HG02852 (cell line): Measurements from ENCODE around the gene ELP5.

ENCODE experiments used
- ATAC-seq: cut with Tn5 transposase; IDR thresholded peaks from one replicate; pipeline ENCODE4 v1.9.1; 2021; ENCODE audit warnings: mild to moderate bottlenecking, moderate library complexity; ENCODE audit not compliant: unreplicated experiment

The ELP5 gene, protein sequence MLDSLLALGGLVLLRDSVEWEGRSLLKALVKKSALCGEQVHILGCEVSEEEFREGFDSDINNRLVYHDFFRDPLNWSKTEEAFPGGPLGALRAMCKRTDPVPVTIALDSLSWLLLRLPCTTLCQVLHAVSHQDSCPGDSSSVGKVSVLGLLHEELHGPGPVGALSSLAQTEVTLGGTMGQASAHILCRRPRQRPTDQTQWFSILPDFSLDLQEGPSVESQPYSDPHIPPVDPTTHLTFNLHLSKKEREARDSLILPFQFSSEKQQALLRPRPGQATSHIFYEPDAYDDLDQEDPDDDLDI

DNA sequence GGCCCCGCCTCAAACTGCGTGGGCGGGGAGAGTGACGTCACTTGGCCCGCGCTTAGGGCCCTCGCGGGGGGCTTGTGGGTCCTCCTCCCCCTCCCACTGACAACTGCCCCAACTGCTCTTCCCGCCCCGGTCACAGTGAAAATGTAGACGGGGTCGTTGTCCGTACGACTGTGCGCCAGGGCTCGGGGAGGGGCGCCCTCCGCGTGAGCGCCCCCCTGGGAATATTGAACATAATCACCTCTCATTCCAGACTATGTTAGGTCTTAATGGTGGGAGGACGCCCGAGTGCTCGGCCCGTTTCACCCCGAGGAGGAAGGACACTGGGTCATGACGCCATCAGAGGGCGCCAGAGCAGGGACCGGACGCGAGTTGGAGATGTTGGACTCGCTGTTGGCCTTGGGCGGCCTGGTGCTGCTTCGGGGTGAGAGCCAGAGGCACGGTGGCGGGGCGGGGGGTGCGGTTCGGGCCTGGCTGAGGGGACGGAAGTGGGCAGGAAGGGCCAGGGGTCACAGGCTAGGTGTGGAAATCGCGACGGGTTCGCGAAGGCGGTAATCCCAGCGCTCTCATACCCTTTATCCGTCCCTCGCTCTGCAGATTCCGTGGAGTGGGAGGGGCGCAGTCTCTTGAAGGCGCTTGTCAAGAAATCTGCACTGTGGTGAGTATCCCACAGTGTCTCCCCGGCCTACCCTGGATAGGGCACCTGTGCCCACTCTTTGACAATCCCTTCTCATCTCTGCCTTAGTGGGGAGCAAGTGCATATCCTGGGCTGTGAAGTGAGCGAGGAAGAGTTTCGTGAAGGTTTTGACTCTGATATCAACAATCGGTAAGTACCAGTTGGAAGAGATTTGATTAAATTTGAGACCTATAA is at the start of gene ELP5:
TSS of gene ELP5 (plus strand) at position 40 of the 868 bp plus-strand sequence. CDS start at position 376, 336 bp downstream.
- ATAC-seq = peak; percentile 58

DNA sequence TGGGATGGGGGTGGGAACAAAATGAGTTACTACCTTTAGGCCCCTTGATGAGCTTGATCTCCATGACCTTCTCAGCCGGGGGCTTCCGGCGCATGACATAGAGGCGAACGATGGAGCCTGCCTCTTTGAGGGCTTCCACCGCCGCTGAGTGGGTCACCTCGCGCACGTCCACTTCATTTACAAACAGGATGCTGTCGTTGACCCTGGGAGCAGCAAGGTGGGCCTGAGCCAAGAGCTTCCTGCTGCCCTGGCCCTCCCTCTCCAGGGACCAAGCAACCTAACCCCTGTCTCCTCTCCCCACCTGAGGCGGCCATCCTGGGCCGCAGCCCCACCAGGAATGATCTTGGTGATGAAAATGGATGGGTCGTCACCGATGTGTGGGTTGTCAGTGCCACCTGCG is 48.6 kb upstream of the ELP5 start:
- ATAC-seq = no peak

DNA sequence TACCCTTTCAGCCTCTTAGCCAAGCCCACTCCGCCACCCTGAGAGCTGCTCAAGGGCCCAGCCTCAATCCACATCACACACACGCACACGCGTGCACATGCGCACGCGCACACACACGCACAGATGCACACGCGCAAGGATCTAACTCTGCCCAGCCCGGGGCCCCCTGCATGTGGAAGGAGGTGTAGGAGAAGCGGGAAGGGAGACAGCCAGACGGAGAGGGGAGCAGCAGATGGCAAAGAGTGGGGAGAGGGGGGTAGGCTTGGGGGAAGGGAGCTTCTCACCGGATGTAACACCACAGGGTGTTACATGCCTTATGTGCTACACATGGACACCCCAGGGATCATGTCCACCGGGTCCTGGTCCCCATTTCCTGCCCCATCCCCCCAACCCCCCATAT is 47.7 kb upstream of the ELP5 start:
- ATAC-seq = no peak

DNA sequence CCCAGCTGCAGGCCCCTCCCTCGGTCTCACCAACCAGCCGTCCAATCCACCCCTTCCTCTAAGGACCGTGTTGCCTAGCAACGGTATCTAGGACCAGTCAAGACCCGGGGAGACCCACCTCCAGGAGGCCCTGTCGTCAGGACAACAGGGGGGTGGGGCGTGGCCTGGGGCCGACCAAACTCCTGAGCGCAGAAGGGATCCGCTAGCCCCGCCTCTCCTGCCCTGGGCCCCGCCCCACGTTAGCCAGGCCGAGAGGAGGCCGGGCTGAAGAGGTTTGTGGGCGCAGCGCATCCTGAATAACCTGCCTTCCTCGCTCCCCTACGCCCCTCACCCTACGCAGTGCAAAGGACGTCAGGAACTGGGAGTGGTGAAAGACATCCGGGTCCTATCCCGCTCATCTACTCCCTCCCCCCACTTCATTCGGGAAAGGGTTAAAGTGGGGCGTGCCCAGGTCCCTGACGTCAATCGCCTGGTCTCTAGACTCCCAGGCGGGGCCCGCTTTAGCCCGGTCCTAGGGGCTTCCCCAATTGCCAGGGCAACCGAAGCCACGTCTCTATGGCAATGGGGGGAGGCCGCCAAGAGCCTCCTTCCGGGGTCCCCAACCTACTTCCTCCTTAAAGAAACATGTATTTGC is 47.1 kb upstream of the ELP5 start:
- ATAC-seq = peak; percentile 76

DNA sequence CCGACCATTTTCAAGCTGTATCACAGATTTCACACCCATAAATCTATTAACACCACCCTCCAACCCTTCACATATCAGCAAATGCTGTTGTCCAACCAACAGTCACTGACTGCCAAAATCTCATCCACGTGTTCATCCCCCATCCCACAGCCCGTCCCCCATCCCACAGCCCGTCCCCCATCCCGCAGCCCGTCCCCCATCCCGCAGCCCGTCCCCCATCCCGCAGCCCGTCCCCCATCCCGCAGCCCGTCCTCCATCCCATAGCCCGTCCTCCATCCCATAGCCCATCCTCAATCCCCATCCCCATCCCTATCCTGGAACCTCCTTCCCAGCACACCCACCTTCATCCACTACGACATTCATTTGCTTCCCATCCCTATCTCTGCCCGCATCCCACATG is 46.5 kb upstream of the ELP5 start:
- no peak for ATAC-seq

DNA sequence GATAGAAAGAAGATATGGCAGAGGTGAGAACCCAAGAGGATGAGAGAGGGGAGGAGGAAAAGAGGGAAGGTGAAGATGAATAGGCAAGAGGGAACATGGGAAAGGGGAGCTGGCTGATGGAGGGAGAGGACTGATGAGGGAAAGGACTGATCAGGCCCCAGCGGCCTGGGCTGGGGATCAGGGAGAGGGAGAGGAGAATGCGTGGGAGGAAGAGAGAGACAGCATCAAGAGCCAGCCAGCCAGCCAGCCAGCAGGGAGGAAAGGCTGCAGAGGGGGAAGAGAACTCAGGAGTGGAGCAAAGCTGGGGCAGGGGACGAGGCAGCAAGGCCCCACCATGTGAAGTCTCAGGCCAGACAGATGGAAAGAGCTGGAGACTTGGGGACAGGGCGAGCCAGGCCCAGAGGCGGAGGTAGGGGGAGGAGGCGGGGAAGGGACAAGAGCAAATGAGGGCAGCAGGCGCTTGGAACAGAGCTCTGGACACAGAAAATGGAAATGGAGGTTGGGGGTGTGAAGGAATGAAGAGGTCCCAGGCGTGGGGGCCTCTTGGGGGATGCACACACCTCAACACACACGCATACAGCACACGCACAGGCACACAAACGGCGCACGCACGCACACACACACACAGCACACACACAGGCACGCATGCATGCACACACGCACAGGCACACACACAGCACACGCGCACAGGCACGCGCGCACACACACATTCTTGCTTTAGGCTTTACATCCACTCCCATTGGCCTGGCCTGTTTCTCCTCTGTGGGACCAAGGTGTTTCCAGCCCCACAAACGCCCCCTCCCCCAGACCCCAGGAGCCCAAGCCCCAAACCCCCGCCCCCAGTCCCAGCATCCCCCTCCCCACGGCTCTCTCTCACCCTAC is 44.7 kb upstream of the ELP5 start:
- ATAC-seq = no peak

DNA sequence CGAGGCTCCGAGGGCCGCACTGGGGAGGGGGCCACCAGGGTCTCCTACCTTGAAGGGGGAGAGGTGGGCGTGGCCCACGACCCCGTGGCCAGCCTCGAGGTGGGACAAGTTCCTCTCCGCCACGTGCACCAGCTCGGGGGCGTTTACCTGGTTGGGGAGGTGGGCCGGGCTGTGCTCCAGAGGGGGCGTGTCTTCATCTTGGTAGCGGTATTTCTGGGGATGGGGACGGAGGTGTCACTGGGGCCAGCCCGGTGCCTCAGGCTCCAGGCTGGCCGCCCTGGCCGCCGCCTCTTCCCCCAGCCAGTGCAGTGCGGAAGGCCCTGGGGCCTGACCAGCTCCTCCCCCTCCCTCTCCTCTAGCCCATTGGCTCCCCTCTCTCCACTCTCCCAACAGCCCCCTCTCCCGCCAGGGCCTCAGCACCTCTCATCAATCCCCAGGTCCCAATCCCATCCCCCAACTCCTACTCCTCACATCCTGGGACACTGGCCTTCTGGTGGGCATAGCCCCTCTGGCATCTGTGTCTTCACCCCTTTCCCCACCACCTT is 43.9 kb upstream of the ELP5 start:
- ATAC-seq = no peak

DNA sequence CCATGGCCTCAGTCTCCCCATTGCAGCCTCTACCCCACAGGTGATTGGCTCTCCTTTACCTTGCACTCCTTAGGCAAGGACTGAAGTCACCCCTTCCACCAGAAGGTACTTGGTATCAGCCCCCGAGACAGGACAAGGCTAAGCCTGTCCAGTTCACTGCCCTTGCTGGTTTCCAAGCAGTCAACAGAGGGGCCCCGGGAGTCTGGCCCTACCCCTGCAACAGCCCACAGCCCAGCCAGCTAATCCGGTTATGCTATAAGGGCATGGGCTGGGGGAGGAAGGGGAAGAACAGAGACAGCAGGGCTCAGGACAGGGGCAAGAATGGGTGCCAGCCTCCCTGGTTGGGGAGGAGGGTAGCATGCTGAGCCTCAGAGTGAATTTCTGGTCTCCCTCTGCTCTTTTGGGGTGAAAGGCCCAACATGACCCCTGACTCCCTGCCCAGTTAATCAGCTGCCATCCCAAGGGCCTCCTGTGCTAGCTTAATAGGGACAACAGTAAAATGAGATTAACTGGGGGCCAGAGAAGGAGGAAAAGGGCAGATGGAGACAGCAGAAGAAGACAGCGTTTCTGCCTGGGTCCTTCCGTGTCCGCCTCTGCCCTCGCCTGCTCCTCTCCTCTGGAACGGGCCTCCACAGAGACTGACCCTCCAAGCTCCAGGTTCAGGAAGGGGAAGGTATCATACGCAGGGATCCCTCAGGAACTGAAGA is 43.1 kb upstream of the ELP5 start:
- no peak for ATAC-seq

DNA sequence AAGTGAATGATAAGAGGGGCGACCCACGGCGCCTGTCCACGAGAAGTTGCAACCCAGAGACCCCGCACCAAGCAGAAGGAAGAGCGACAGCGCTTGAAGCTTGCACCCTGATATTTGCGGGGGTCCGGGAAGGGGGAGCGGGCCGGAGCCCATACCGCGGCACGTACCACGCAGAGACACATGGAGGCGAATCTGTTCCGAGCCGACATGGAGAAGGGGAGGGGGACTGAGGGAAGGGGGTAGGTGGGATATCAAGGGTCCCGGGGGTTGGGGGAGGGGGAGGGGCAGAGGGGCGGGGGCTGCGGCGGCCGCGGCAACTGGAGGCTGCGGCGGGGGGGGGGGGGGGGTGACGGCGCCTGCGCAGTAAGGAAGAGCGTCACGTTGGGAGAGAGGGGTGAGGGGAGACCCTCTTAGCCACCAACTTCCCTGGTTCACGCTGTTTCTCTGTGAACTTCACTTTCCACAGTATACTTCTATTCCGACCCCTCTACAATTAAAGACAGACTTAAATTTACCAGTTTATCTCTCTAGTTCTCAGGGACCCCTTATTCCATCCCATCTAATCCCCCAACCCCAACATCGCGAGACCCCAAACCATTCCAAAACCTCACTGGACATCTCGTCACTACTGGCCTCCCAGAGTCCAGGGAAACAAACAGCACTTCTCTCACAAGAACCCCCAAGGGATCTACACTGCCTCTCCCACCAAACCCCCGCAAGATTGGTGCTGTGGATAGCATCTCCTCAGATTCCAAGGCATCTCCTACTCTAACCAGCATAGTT is 40.3 kb upstream of the ELP5 start:
- no peak for ATAC-seq

DNA sequence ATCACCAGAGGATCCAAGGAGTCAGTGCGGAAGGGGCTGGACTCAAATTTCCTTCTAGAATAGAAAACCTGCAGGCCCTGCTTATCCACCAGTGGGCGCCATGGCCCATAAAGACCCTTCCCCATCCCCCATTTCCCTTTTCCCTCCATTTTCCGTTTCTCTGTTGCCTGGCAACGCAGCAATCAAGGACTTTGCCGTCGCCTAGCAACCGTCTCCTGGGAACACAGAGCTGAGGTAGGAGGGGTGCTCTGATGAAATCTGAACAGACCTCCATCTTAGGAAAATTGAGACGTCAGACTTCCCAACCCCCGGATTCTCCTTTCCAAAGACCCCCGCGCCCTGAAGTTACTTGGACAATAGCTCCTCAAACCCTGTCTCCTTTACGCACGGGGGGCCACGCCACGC is 38.1 kb upstream of the ELP5 start:
- ATAC-seq = no peak

DNA sequence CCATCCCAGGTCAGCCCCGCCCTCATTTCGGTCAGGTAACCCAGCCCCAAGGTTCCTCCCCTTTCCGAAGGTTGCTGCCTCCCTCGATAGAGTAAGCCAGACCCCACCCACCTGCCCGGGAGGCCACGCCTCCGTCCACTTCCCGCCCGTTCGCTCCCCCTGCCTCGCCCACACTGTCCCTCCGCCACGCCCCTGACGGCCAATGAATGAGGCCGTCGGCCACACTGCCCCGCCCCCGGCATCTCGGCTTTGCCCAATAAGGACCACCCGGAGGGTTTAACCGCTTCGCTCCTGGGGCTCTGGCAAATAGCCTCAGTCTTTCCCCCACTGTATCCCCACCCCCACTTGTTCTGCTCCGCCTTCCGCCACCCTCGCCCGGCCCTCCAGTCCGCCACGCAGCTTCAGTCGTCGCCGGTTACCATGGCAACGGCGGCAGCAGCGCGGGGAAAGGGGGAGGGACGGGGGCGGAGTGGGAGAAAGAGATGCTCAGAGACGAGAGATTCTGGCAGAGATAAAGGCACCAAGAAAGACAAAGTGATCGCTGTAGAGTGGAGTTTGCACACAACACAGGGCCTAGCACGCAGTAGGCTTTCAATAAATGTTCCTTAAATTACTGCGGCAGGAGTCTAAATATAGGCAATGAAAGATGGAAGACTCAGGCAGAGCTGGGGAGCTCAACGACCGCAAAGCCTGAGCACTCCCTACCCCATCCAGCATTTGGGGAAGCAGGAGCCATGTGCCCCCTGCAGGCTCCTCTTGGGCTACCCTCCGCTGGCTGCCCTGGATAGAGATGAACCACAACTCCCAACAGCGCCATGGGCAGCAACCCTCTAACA is 37.5 kb upstream of the ELP5 start:
- ATAC-seq = peak; percentile 73

DNA sequence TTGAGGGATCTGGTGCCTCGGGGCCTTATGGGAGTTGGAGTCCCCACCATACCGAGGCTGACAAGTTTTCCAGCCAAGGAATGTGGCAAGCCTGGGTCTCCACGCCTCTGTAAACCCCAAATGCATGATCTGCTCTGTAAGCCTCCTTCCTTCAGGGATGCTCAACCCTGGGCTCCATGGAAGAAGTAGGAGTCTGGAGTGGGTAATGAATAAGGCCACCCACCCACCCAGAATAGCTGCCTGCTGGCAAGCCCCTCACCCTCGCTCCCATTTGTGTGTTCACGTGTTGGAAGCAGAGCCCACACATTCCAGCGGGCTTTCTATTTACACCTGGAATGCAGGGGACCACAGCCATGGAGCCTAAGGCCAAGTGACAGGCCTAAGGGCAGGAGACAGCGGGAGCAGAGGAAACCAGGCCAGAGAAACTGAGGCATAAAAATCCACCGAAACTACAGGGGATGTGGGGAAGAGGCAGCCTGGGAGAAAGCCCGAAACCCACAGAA is 36.8 kb upstream of the ELP5 start:
- ATAC-seq = no peak

DNA sequence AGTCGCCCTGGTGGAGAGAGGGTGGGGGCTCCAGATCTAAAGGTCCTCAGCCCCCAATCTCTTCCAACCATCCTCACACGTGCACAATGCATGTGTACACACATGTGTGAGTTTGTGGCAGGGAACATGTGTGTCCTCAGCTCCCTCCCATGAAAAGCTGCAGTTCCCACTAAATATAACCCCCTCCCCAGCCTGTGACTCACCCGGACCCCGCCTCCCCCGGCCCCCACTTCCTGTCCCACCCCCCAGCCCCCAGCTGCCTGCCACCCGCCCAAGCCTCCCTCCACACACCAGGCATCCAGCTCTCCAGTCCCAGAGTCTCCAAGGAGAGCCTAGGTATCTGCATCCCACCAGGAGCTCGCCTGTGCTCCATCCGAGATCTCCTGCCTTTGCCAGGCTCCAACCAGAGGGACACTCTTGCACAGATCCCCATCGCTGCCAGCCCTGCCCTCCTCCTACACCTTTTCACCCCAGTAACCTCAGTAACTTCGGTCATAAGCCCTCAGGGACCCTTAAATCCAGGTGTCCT is 36.3 kb upstream of the ELP5 start:
- no peak for ATAC-seq

DNA sequence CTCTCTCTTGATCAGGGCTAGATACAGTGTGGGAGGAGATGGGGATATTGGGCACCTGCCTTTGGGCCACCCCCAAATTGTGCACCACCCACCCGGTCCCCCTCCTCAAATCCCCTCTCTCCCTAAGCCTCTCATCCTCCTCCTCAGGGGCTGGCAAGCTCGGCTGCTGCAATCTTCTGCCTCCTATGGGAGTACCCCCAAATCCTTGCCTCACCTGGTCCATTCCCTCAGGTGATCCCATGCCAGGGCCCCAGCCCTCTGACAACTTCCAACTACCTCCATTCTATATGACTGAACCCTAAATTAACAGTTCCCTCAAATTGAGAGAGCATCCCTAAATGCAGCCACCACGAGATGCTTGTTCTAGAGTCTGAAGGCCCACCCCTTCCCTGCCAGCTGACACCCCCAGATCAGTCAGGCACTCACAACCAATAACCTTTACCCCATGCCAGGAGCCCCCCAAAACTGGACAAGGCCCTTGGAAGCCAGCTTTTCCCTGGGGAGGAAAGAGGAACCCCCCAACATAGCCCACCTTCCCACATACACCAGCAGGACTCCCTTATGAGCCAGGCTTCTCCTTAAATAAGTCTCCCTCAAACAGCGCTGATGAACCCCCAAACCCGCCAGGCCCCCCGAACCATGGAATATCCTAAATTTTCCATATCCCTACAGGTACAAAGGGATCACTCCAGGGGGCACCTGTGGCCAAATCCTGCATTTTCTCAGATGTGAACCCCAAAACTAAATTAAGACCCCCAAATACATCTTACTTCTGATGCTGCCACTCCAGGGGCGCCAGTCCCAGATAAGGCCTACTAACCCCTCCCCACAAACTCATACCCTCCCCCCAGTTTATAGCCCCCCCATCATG is 35.5 kb upstream of the ELP5 start:
- ATAC-seq = no peak

DNA sequence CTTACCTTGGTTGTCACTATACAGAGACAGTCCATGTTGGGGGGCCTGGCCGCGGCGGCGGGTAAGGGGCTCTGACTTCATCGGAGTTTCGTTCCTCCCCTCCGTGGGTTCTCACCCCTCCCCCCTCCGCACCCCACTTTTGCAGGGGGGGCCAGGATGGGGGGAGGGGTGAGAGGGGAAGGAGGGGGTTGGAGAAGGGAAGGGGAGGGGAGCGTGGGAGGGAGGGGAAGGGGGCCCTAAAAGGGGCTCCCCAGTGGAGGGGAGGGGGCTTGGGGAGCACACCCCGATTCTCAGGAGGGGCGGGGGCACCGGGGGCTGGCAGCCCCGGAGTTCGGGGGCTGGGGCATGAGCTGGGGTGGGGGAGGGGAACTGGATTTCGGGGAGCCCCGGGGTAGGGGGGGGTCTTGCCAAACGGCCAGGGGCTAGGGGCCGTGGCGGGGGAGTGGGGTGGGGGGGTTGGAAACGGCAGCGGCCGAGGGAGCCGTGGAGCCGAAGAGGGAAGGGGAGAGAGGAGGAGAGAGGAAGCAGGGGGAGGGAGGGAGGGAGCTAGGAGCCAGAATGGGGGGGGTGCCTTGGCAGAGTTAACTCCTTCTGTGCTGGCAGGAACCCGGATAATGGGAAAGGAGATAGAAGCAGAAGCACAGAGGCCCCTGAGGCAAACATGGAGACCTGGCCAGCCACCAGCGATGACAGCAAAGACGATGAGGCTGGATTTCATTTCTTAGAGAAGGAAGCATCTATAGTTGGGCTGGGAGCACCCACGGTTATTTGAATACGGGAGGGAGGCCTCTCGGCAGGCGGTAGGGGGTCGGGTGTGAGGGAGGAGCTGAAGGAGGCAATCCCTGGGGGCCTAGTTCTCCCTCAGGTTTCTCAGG is 34.7 kb upstream of the ELP5 start:
- no peak for ATAC-seq

DNA sequence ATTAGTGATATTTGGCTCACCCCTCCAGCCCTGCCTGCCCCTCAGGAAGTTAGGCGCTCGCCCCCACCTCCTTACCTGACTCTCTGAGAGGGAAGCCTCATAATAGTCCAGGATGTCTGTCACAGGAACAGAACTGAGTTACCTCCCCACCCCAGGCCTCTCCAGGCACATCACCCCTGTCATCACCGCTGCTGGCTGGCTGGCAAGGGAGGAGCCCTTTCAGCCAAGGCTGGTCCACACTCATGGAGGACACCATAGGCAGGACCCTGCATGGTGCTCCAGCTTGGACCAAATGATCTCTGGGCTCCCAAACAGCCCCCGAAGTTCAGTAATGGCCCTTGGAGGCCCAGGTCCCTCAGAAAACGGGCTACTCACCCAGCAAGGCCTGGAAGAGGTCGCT is 33.8 kb upstream of the ELP5 start:
- no peak for ATAC-seq
